Large intestine (tissue), 3 donors: ENCODE measurements around the gene EXOSC3. TPM values are rescaled to one million over a fixed set of nuclear protein-coding genes. Genes with fewer than 3 reads are reported as not detected.

ENCODE experiments used
- DNase-seq, 2 donors: peaks; one replicate each; pipeline versions ENCODE4 v3.0.0 to v3.0.0-alpha.2; 2013
- H3K27ac ChIP-seq: one replicate; pipeline ENCODE4 v1.5.1; 2013; ENCODE audit warnings: low read length
- H3K27me3 ChIP-seq: 2 replicates; pipeline ENCODE4 v1.6.1; 2013; ENCODE audit warnings: low read length; ENCODE audit not compliant: control insufficient read depth, insufficient read depth
- H3K36me3 ChIP-seq: 2 replicates; pipeline ENCODE4 v1.6.1; 2013; ENCODE audit warnings: low read length; ENCODE audit not compliant: control insufficient read depth, insufficient read depth
- H3K4me1 ChIP-seq: one replicate; pipeline ENCODE4 v1.6.1; 2013; ENCODE audit warnings: low read length; ENCODE audit not compliant: control insufficient read depth, insufficient read depth
- H3K4me3 ChIP-seq: one replicate; pipeline ENCODE4 v1.5.1; 2013; ENCODE audit warnings: low read length
- H3K9me3 ChIP-seq: one replicate; pipeline ENCODE4 v1.6.1; 2013; ENCODE audit warnings: mild to moderate bottlenecking, low read depth, low read length, moderate library complexity; ENCODE audit not compliant: control insufficient read depth
- WGBS: methylation state at CpG from one replicate; pipeline ENCODE4 v1.1.5; 2013; ENCODE audit warnings: low lambda C conversion rate; ENCODE audit not compliant: insufficient coverage; 5-methylcytosine and 5-hydroxymethylcytosine counted together
- polyA plus RNA-seq: library from polyadenylated mRNA; unstranded; fragments of 120-200 nt; gene quantifications from one replicate; pipeline ENCODE4 v1.2.1, GENCODE V29; 2013

The EXOSC3 gene
- polyA plus RNA-seq, 1 donor = 33.6 TPM

DNA sequence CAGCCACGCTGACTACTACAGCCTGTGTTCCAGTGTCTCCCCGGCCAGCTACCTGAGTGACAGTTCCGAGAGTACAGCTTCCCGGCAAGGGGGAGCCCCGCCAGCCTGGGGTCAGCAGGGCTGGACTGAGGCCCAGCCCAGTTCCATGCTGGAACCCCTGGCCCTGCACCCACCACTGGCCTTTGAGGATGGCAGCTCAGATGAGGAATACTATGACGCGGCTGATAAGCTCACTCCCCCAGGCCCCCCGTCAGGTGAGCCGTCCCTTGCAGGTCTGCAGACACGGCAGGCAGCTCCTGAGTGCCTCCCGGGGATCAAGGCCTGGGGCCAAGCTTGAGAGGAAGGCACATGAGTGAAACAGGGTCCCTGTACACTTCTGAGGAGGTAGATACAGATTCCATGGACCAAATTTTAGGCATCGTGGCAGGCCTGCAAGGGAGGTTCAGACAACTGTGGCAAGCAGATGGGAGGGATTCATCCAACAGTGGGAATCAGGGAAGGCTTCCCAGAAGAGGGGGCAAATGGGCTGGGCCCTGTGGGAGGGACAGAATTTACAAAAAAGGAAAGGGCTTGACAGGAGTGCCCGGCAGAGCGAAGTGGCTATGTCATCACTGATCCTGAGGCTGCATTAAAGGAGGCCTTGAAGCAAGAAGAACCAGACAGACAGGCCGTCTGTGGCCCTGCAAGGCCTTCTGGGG lies 44.1 kb downstream of the EXOSC3 start:
- no CpG with 5 or more reads among the region's 15 CpGs for WGBS
- H3K27me3 ChIP-seq = peaks cover 10% of the 10 kb centered on the region
- H3K36me3 ChIP-seq = no peaks in the 10 kb centered on the region
- H3K4me1 ChIP-seq = no peaks in the 10 kb centered on the region
- no peak overlapping the region for H3K4me3 ChIP-seq
- no peak overlapping the region for H3K27ac ChIP-seq
- DNase-seq = no peak
- no peaks in the 10 kb centered on the region for H3K9me3 ChIP-seq

DNA sequence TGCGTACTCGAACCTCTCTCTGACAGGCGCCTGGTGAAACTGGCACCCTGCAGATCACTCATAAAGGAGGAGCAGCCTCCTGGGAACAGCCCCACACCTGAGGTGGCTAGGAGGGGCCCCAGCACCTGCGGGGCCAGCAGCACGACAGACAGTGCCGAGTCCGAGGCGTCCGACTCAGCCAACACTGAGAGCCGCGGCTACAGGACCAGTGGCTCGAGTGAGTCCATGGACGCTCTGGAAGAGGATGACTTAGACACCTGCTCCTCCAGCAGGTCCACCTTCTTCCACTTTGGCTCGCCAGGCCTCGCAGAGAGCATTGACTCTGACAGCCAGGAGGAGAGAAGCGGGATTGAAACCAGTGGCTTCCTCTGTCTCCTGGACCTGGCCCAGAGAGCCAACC lies 44.7 kb downstream of the EXOSC3 start:
- H3K9me3 ChIP-seq = no peaks in the 10 kb centered on the region
- peaks cover 10% of the 10 kb centered on the region for H3K27me3 ChIP-seq
- no peak for DNase-seq
- H3K27ac ChIP-seq = no peak overlapping the region
- no peaks in the 10 kb centered on the region for H3K4me1 ChIP-seq
- no peaks in the 10 kb centered on the region for H3K36me3 ChIP-seq
- no CpG with 5 or more reads among the region's 16 CpGs for WGBS
- H3K4me3 ChIP-seq = no peak overlapping the region

DNA sequence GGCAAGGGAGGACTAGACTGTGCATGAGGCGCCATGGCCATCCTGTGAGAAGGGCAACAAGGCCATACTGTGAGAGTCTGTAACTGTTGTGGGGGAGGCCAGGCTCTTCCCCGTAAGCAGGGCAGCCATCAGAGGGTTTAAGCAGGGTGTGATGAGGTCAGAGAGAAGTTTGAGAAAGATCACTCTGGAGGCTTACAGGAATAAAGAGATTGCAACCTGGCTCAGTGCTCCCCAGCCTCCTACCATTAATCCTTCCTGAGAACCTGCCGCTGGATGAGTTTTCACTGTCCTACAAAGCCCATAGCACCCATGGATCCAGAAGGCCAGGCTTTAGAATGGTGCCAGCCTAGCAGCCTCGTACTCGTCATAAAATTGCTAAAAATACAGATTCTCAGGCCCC lies 45.6 kb downstream of the EXOSC3 start:
- H3K4me1 ChIP-seq = no peaks in the 10 kb centered on the region
- no peak for DNase-seq
- no CpG with 5 or more reads among the region's 5 CpGs for WGBS

DNA sequence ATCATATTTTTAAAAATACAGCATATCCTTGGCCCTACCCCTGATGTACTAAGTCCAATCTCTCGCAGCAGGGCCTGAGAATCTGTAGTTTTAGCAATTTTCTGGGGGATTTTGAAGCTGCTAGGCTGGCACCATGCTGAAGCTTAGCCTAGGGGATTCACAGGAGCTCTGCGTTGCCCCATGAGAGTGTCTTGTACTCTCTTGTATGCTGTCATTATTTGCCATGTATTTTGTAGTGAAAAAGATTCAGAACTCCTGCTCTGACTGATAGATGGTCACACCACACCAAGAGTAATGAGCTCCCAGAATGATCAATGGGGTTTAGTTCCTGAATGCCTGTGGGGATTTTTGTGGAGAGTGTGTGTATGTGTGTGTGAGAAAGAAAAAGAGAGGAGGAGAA lies 51.9 kb downstream of the EXOSC3 start:
- H3K4me3 ChIP-seq = no peak overlapping the region
- H3K27me3 ChIP-seq = peaks cover 12% of the 10 kb centered on the region
- no CpG with 5 or more reads among the region's 2 CpGs for WGBS
- no peaks in the 10 kb centered on the region for H3K36me3 ChIP-seq
- no peaks in the 10 kb centered on the region for H3K9me3 ChIP-seq
- H3K4me1 ChIP-seq = no peaks in the 10 kb centered on the region
- H3K27ac ChIP-seq = no peak overlapping the region
- no peak for DNase-seq

More for the DNA sequence above, 45.6 kb downstream of the EXOSC3 start:
- Histone ChIP-seq H3K9me3 (no peaks in the 10 kb centered on the region), H3K27ac (no peak overlapping the region), H3K4me3 (no peak overlapping the region), H3K27me3 (peaks cover 8% of the 10 kb centered on the region), H3K36me3 (no peaks in the 10 kb centered on the region)

DNA sequence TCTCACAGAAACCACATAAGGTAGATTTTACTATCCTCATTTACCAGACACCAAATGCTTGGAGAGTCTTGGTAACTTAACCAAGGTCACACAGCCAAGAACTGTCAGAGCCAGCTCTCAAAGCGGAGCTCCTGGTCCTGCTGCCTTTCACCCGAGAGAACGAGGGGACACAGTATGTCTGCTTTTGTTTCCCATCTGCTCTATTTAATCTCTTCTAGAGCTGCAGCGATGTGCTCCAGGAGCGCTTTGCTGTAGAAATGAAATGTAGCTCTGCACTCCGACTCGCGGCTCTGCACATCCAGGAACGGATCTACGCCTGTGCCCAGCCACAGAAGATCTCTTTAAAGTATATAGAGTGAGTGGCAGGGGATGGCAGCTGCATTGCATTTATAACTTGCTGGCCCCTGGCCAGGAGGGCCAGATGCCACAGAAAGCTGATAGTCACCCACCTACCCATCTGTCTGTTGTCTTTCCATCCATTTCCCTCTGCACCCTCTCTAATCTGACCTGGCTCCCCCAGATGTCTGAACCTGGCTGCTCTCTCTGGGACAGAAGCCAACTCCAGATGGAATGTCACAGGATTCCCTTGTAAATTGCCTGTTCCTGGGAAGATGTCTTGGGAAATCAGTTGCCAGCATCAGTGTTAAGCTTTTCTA lies 52.6 kb downstream of the EXOSC3 start:
- no peak for DNase-seq
- WGBS = no CpG with 5 or more reads among the region's 10 CpGs
- H3K27ac ChIP-seq = no peak overlapping the region
- H3K4me3 ChIP-seq = no peak overlapping the region
- H3K27me3 ChIP-seq = peaks cover 12% of the 10 kb centered on the region
- no peaks in the 10 kb centered on the region for H3K36me3 ChIP-seq
- H3K4me1 ChIP-seq = no peaks in the 10 kb centered on the region
- H3K9me3 ChIP-seq = no peaks in the 10 kb centered on the region

DNA sequence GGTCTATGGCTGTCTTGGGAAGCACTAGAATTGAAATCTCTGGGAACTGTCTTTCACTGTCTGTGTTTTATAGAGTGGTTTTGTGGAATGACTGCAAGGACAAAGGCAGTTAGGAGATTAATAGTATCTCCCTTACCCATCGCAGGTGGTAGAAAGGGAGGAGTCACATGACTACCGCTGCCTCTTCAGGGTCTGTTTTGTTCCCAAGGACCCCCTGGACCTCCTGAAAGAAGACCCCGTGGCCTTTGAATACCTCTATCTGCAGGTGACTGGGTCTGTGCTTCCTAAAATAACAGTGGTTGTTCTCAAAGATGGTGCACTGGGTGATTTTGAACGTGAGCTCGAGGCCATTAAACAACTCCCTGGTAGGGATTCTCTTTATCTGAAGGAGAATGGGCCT lies 54.0 kb downstream of the EXOSC3 start:
- DNase-seq = no peak
- no peak overlapping the region for H3K4me3 ChIP-seq
- no peaks in the 10 kb centered on the region for H3K9me3 ChIP-seq
- H3K36me3 ChIP-seq = no peaks in the 10 kb centered on the region
- peaks cover 8% of the 10 kb centered on the region for H3K27me3 ChIP-seq
- no CpG with 5 or more reads among the region's 5 CpGs for WGBS
- no peaks in the 10 kb centered on the region for H3K4me1 ChIP-seq
- H3K27ac ChIP-seq = no peak overlapping the region

DNA sequence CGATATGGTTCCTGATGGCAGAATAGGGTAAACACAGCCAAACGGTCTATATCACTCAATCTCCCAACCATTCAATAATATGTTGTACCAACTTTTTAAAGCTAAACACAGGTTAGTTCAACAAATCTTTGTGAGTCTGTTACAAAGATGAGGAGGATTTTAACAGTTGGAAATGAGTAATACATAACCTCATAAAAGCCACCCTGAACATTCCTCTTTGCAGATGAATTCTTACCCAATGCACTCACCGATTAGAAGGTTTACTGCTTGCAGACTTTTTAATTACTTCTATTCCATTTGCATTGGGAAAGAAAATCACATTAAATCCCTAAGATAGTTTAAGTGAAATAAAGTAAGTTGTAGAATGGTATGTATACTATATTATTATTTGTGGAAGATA lies 54.6 kb downstream of the EXOSC3 start:
- no CpG with 5 or more reads among the region's 3 CpGs for WGBS
- no peak for DNase-seq
- Histone ChIP-seq H3K36me3 (no peaks in the 10 kb centered on the region), H3K27ac (no peak overlapping the region), H3K9me3 (no peaks in the 10 kb centered on the region), H3K4me3 (no peak overlapping the region), H3K27me3 (peaks cover 8% of the 10 kb centered on the region), H3K4me1 (no peaks in the 10 kb centered on the region)

Other genes with a start within 250 kb of the EXOSC3 start
- 5.7 TPM for gene FBXO10, start 208.7 kb downstream of the EXOSC3 start, polyA plus RNA-seq
- gene TOMM5, start 192.5 kb downstream of the EXOSC3 start, polyA plus RNA-seq = 135 TPM
- gene FRMPD1, start 134.1 kb downstream of the EXOSC3 start, polyA plus RNA-seq = 0.61 TPM
- gene TRMT10B, start 31.3 kb downstream of the EXOSC3 start, polyA plus RNA-seq = 25.0 TPM
- 24.1 TPM for gene DCAF10, start 15.7 kb upstream of the EXOSC3 start, polyA plus RNA-seq
- 21.7 TPM for gene SLC25A51, start 119.1 kb upstream of the EXOSC3 start, polyA plus RNA-seq